H1 (cell line): ENCODE data around the gene SLC44A5. TPM values are rescaled to one million over a fixed set of nuclear protein-coding genes. Genes with fewer than 3 reads are reported as not detected.

Source experiments
- CHD2 ChIP-seq: IDR thresholded peaks from 2 replicates; pipeline ENCODE4 v1.6.1; 2012; ENCODE audit warnings: low read length, improper control_type of control experiment
- POLR2AphosphoS5 ChIP-seq: IDR thresholded peaks from 2 replicates; pipeline ENCODE4 v1.6.1; 2011; ENCODE audit warnings: low read depth, low read length
- RBBP5 ChIP-seq: IDR thresholded peaks from 2 replicates; pipeline ENCODE4 v1.7.1; 2012; ENCODE audit warnings: low read depth, mild to moderate bottlenecking, inconsistent platforms, low read length, moderate library complexity, borderline replicate concordance
- SIN3A ChIP-seq, 2 experiments: IDR thresholded peaks in 1 of 2; conservative IDR thresholded peaks in 1 of 2; 2 replicates each; pipeline ENCODE4 v1.6.1; 2011 to 2012; ENCODE audit warnings: low read length in 2 of 2, improper control_type of control experiment in 1 of 2, low read depth in 1 of 2, mild to moderate bottlenecking in 1 of 2
- YY1 ChIP-seq: IDR thresholded peaks from 2 replicates; pipeline ENCODE4 v1.6.1; 2011; ENCODE audit warnings: low read depth, mild to moderate bottlenecking, low read length
- polyA plus RNA-seq, 7 experiments: library from polyadenylated mRNA; depleted of rRNA in 3 of 7; stranded (reverse) in 5 of 7; unstranded in 2 of 7; fragments of >200 nt in 5 of 7; fragments of 200-250 nt in 2 of 7; gene quantifications; 1 replicate in 5 of 7; 2 replicates in 1 of 7; 4 replicates in 1 of 7; pipeline versions ENCODE4 v1.2.1 to v1.2.3, GENCODE V29; 2011 to 2013; ENCODE audit warnings: missing spikeins in 2 of 7, mixed read lengths in 2 of 7
- total RNA-seq: library from RNA; stranded (reverse); fragmentation: NEBNext Ultra II Directional; extraction: Animal tissue kit (Norgen Biotek cat#: 25700); gene quantifications from 2 replicates; pipeline ENCODE4 v1.2.1, GENCODE V29; 2021

The SLC44A5 gene
- total and polyA plus RNA-seq, 2 of the 8 experiments (the other 6 are each of a cell fraction or from before 2014, with no cell fraction given) = 1.8 to 3.3 TPM

DNA sequence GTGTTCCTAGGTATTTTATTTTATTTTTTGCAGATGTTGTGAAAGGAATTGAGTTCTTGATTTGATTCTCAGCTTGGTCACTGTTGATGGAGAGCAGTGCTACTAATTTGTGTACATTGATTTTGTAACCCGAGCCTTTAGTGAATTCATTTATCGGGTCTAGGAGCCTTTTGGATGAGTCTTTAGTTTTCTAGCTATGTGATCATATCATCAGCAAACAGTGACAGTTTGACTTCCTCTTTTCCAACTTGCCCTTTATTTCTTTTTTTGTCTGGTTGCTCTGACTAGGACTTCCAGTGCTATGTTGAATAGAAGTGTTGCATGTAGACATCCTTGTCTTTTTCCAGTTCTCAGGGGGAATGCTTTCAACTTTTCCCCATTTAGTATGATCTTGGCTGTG is 337.8 kb downstream of the SLC44A5 start (continued):
- TF ChIP-seq SIN3A (conservative IDR thresholded peaks at IDR 0.05 in 1 of 2, IDR thresholded peaks at IDR 0.05 in 1 of 2; ENCODE audit: low read depth in 1 of 2, low read length in 2 of 2) (no peak), CHD2 (no peak), POLR2AphosphoS5 (no peak), RBBP5 (no peak), YY1 (no peak)
